Vagina (tissue), 2 donors: ENCODE data around the gene ACSF3.

Experiments used
- CTCF ChIP-seq, 3 experiments: fragments of 450-650 bp in 2 of 3; fragments of 200-600 bp in 1 of 3; sonication (generic) in 1 of 3; IDR thresholded peaks; one replicate each; pipeline ENCODE4 v1.5.1; 2017 to 2019; ENCODE audit warnings: antibody characterized with exemption in 3 of 3, mild to moderate bottlenecking in 2 of 3, moderate library complexity in 2 of 3
- POLR2A ChIP-seq, 2 donors: fragments of 450-650 bp; IDR thresholded peaks; one replicate each; pipeline ENCODE4 v1.6.1; 2017; ENCODE audit warnings: antibody characterized with exemption in 2 of 2, mild to moderate bottlenecking in 2 of 2, moderate library complexity in 2 of 2
- POLR2AphosphoS5 ChIP-seq, 2 donors: sonication (generic); formaldehyde crosslinking; IDR thresholded peaks; one replicate each; pipeline ENCODE4 v1.9.0; 2017; ENCODE audit warnings: antibody characterized with exemption in 2 of 2, mild to moderate bottlenecking in 2 of 2, low read depth in 1 of 2; ENCODE audit not compliant: insufficient read depth in 1 of 2

DNA sequence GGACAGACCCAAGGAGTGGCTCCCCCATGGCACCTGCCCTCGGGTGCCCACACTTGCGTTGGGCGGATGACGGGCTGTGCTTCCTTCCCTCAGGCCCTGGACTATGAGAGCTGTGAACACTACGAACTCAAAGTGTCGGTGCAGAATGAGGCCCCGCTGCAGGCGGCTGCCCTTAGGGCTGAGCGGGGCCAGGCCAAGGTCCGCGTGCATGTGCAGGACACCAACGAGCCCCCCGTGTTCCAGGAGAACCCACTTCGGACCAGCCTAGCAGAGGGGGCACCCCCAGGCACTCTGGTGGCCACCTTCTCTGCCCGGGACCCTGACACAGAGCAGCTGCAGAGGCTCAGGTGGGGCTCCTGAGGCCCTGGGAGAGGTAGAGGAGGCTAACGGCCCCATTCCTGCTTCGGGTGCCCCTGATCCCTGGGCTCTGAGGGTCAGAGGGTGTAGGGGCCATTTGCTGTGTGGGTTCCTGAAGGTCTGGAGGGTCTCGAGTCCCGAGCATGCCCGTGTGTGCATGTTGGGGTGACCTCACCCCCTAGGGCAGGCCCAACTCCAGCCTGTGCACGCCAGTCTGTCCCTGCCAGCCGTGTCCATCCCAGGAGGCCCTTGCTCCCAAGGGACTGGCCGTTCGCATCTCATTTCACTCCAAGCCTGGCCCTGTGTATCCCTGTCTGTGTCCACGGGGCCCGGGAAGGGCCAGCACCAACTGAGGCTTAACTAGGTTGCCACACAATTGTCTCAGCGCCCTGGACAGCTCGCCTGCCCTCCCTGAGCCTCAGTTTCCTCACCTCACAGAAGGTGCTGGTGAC, 96.7 kb downstream of the ACSF3 start:
- TF ChIP-seq CTCF (IDR thresholded peaks at IDR 0.05) (no peak), POLR2A (IDR thresholded peaks at IDR 0.05) (no peak), POLR2AphosphoS5 (IDR thresholded peaks at IDR 0.05; ENCODE audit: insufficient read depth in 1 of 2, low read depth in 1 of 2) (no peak)
